ENCODE measurements around the gene CDH13. TPM values are rescaled to one million over a fixed set of nuclear protein-coding genes. Genes with fewer than 3 reads are reported as not detected.

Gene CDH13
- total and polyA plus RNA-seq, 2 experiments from 2014 or later: 1.6 to 4.4 TPM

GRCh38 chr16:83353241-83353640 lies 726.5 kb downstream of the CDH13 start:
- Mint-ChIP-seq H3K36me3 (ENCODE audit: low read depth) (no peaks in the 10 kb centered on the region), H3K4me1 (no peaks in the 10 kb centered on the region), H3K9me3 (no peaks in the 10 kb centered on the region), H3K27me3 (ENCODE audit: insufficient read depth, low read depth, poor library complexity) (peaks cover 4% of the 10 kb centered on the region), H3K27ac (no peak overlapping the region), H3K4me3 (no peak overlapping the region)
- TF ChIP-seq, protein P1, sequence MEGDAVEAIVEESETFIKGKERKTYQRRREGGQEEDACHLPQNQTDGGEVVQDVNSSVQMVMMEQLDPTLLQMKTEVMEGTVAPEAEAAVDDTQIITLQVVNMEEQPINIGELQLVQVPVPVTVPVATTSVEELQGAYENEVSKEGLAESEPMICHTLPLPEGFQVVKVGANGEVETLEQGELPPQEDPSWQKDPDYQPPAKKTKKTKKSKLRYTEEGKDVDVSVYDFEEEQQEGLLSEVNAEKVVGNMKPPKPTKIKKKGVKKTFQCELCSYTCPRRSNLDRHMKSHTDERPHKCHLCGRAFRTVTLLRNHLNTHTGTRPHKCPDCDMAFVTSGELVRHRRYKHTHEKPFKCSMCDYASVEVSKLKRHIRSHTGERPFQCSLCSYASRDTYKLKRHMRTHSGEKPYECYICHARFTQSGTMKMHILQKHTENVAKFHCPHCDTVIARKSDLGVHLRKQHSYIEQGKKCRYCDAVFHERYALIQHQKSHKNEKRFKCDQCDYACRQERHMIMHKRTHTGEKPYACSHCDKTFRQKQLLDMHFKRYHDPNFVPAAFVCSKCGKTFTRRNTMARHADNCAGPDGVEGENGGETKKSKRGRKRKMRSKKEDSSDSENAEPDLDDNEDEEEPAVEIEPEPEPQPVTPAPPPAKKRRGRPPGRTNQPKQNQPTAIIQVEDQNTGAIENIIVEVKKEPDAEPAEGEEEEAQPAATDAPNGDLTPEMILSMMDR (conservative IDR thresholded peaks at IDR 0.05; ENCODE audit: low read depth in 2 of 2): no peak
- TF ChIP-seq EZH2phosphoT487 (IDR thresholded peaks at IDR 0.05; ENCODE audit: unreplicated experiment) (no peak), REST (IDR thresholded peaks at IDR 0.05; ENCODE audit: unreplicated experiment) (no peak), EZH2 (IDR thresholded peaks at IDR 0.05; ENCODE audit: low read depth, unreplicated experiment) (no peak), ZNF331 (CRISPR knock-in tag; IDR thresholded peaks at IDR 0.05; ENCODE audit: low read depth) (no peak), CREB1 (CRISPR knock-in tag; IDR thresholded peaks at IDR 0.05; ENCODE audit: low read depth) (no peak), JUNB (IDR thresholded peaks at IDR 0.05; ENCODE audit: unreplicated experiment) (no peak), STAT1 (IDR thresholded peaks at IDR 0.05; ENCODE audit: unreplicated experiment) (no peak), ZNF114 (CRISPR knock-in tag; IDR thresholded peaks at IDR 0.05) (no peak), ETS1 (IDR thresholded peaks at IDR 0.05) (no peak), NANOG (IDR thresholded peaks at IDR 0.05; ENCODE audit: borderline replicate concordance) (no peak), POLR2AphosphoS5 (IDR thresholded peaks at IDR 0.05; ENCODE audit: low read depth) (no peak)
- TF ChIP-seq, protein P2, sequence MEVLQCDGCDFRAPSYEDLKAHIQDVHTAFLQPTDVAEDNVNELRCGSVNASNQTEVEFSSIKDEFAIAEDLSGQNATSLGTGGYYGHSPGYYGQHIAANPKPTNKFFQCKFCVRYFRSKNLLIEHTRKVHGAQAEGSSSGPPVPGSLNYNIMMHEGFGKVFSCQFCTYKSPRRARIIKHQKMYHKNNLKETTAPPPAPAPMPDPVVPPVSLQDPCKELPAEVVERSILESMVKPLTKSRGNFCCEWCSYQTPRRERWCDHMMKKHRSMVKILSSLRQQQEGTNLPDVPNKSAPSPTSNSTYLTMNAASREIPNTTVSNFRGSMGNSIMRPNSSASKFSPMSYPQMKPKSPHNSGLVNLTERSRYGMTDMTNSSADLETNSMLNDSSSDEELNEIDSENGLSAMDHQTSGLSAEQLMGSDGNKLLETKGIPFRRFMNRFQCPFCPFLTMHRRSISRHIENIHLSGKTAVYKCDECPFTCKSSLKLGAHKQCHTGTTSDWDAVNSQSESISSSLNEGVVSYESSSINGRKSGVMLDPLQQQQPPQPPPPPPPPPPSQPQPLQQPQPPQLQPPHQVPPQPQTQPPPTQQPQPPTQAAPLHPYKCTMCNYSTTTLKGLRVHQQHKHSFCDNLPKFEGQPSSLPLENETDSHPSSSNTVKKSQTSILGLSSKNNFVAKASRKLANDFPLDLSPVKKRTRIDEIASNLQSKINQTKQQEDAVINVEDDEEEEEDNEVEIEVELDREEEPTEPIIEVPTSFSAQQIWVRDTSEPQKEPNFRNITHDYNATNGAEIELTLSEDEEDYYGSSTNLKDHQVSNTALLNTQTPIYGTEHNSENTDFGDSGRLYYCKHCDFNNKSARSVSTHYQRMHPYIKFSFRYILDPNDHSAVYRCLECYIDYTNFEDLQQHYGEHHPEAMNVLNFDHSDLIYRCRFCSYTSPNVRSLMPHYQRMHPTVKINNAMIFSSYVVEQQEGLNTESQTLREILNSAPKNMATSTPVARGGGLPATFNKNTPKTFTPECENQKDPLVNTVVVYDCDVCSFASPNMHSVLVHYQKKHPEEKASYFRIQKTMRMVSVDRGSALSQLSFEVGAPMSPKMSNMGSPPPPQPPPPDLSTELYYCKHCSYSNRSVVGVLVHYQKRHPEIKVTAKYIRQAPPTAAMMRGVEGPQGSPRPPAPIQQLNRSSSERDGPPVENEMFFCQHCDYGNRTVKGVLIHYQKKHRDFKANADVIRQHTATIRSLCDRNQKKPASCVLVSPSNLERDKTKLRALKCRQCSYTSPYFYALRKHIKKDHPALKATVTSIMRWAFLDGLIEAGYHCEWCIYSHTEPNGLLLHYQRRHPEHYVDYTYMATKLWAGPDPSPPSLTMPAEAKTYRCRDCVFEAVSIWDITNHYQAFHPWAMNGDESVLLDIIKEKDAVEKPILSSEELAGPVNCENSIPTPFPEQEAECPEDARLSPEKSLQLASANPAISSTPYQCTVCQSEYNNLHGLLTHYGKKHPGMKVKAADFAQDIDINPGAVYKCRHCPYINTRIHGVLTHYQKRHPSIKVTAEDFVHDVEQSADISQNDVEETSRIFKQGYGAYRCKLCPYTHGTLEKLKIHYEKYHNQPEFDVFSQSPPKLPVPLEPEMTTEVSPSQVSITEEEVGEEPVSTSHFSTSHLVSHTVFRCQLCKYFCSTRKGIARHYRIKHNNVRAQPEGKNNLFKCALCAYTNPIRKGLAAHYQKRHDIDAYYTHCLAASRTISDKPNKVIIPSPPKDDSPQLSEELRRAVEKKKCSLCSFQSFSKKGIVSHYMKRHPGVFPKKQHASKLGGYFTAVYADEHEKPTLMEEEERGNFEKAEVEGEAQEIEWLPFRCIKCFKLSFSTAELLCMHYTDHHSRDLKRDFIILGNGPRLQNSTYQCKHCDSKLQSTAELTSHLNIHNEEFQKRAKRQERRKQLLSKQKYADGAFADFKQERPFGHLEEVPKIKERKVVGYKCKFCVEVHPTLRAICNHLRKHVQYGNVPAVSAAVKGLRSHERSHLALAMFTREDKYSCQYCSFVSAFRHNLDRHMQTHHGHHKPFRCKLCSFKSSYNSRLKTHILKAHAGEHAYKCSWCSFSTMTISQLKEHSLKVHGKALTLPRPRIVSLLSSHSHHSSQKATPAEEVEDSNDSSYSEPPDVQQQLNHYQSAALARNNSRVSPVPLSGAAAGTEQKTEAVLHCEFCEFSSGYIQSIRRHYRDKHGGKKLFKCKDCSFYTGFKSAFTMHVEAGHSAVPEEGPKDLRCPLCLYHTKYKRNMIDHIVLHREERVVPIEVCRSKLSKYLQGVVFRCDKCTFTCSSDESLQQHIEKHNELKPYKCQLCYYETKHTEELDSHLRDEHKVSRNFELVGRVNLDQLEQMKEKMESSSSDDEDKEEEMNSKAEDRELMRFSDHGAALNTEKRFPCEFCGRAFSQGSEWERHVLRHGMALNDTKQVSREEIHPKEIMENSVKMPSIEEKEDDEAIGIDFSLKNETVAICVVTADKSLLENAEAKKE (CRISPR knock-in tag; IDR thresholded peaks at IDR 0.05): no peak
- Histone ChIP-seq H3F3A (replicated peaks; ENCODE audit: low read depth) (no peaks in the 10 kb centered on the region), H3K4me3 (no peak overlapping the region), H3K27me3 (ENCODE audit: insufficient read depth) (no peaks in the 10 kb centered on the region), H3K79me2 (replicated peaks; ENCODE audit: insufficient read depth) (no peaks in the 10 kb centered on the region), H3K27ac (ENCODE audit: low read depth) (no peak overlapping the region), H4K20me1 (replicated peaks; ENCODE audit: insufficient read depth) (no peaks in the 10 kb centered on the region), H3K4me2 (no peak overlapping the region), H3K9me2 (ENCODE audit: insufficient read depth) (no peaks in the 10 kb centered on the region), H3K4me1 (ENCODE audit: insufficient read depth) (no peaks in the 10 kb centered on the region), H2AFZ (no peak overlapping the region), H3K36me3 (ENCODE audit: insufficient read depth) (no peaks in the 10 kb centered on the region)
- DNase-seq (ENCODE audit: low spot score): no peak
- no peak for ATAC-seq

Measured in GM23338 (cell line).